HG03135 (cell line): Measurements from ENCODE around the gene ZFP36L1.
A peak's percentile ranks its signal among the peaks of the same experiment; 100 is the strongest.

ENCODE experiments used
- ATAC-seq: cut with Tn5 transposase; IDR thresholded peaks from one replicate; pipeline ENCODE4 v1.9.1; 2021; ENCODE audit warnings: mild to moderate bottlenecking, moderate library complexity; ENCODE audit not compliant: unreplicated experiment

Gene ZFP36L1

GRCh38 chr14:68816943-68817430, 24.1 kb upstream of the ZFP36L1 start:
- ATAC-seq = no peak

- peak; percentile 46 for ATAC-seq
Observed at GRCh38 chr14:68816183-68816942, 23.5 kb upstream of the ZFP36L1 start.

GRCh38 chr14:68815298-68816182, 22.7 kb upstream of the ZFP36L1 start:
- ATAC-seq = no peak

- ATAC-seq = peak; percentile 46
Observed at GRCh38 chr14:68814539-68815297, 21.9 kb upstream of the ZFP36L1 start.

GRCh38 chr14:68814238-68814538, 21.3 kb upstream of the ZFP36L1 start:
- ATAC-seq = no peak

GRCh38 chr14:68813318-68813838, 20.5 kb upstream of the ZFP36L1 start:
- no peak for ATAC-seq

- ATAC-seq = no peak
Observed at GRCh38 chr14:68811171-68811570, 18.3 kb upstream of the ZFP36L1 start.

GRCh38 chr14:68810173-68811153, 17.6 kb upstream of the ZFP36L1 start:
- ATAC-seq = no peak

GRCh38 chr14:68809524-68809923, 16.7 kb upstream of the ZFP36L1 start:
- no peak for ATAC-seq

GRCh38 chr14:68808696-68809480, 16.0 kb upstream of the ZFP36L1 start:
- no peak for ATAC-seq

- ATAC-seq = no peak
Observed at GRCh38 chr14:68807987-68808386, 15.1 kb upstream of the ZFP36L1 start.

GRCh38 chr14:68807148-68807600, 14.3 kb upstream of the ZFP36L1 start:
- no peak for ATAC-seq

- no peak for ATAC-seq
Observed at GRCh38 chr14:68806526-68807147, 13.8 kb upstream of the ZFP36L1 start.

GRCh38 chr14:68805414-68805813, 12.5 kb upstream of the ZFP36L1 start:
- no peak for ATAC-seq

- ATAC-seq = no peak
Observed at GRCh38 chr14:68801631-68802030, 8.8 kb upstream of the ZFP36L1 start.

GRCh38 chr14:68800953-68801352, 8.1 kb upstream of the ZFP36L1 start:
- ATAC-seq = no peak

GRCh38 chr14:68800390-68800789, 7.5 kb upstream of the ZFP36L1 start:
- ATAC-seq = no peak

- ATAC-seq = no peak
Observed at GRCh38 chr14:68798621-68799020, 5.8 kb upstream of the ZFP36L1 start.
